AG09309 (cell line): Measurements from ENCODE around the gene STARD3NL.

Experiments used
- DNase-seq: peaks from one replicate; pipeline ENCODE4 v3.0.0-alpha.2; 2010; ENCODE audit warnings: low read depth
- H3K4me3 ChIP-seq: 2 replicates; pipeline ENCODE4 v1.5.1; 2011; ENCODE audit warnings: mild to moderate bottlenecking, low read depth, low read length, moderate library complexity; ENCODE audit not compliant: control insufficient read depth
- TF ChIP-seq, protein P1 (sequence below): IDR thresholded peaks from 2 replicates; pipeline ENCODE4 v1.5.1; 2011; ENCODE audit warnings: mild to moderate bottlenecking, low read depth, low read length, inconsistent platforms; ENCODE audit not compliant: insufficient read depth, control insufficient read depth; ENCODE audit errors: missing control alignments

Gene STARD3NL

DNA sequence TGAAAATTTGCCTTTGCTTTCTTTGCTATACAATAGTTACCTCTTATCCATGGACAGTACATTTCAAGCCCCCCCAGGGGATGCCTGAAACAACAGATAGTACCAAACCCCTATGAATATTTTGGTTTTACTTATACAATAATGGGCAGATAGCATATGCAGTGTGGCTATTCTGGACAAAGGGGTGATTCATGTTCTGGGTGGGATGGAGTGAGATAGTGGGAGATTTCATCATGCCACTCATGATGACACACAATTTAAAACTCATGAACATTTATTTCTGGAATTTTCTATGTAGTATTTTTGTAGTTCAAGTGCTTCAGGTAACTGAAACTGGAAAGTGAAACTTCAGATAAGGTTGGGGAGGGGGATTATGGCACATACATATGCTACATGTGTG is 12.0 kb downstream of the STARD3NL start:
- no peak overlapping the region for H3K4me3 ChIP-seq
- TF ChIP-seq, protein P1, sequence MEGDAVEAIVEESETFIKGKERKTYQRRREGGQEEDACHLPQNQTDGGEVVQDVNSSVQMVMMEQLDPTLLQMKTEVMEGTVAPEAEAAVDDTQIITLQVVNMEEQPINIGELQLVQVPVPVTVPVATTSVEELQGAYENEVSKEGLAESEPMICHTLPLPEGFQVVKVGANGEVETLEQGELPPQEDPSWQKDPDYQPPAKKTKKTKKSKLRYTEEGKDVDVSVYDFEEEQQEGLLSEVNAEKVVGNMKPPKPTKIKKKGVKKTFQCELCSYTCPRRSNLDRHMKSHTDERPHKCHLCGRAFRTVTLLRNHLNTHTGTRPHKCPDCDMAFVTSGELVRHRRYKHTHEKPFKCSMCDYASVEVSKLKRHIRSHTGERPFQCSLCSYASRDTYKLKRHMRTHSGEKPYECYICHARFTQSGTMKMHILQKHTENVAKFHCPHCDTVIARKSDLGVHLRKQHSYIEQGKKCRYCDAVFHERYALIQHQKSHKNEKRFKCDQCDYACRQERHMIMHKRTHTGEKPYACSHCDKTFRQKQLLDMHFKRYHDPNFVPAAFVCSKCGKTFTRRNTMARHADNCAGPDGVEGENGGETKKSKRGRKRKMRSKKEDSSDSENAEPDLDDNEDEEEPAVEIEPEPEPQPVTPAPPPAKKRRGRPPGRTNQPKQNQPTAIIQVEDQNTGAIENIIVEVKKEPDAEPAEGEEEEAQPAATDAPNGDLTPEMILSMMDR: no peak
- DNase-seq: no peak

DNA sequence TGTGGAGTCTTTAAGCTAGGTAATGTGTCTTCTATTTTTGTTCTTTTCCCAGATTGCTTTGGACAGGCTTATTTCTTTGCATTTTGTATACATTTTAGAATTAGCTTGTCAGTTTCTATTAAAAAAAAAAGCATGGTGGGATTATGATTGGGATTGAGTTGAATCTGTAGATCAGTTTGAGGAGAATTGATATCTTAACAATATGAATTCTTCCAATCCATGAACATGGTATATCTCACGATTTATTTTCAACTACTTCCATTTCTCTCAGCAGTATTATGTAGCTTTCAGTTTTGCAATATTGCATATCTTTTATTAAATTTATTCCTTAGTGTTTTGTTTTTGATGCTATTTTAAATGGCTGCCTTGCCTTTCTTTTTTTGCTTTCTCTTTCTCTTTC is 13.7 kb downstream of the STARD3NL start:
- no peak overlapping the region for H3K4me3 ChIP-seq
- no peak for DNase-seq
- TF ChIP-seq, protein P1: no peak

DNA sequence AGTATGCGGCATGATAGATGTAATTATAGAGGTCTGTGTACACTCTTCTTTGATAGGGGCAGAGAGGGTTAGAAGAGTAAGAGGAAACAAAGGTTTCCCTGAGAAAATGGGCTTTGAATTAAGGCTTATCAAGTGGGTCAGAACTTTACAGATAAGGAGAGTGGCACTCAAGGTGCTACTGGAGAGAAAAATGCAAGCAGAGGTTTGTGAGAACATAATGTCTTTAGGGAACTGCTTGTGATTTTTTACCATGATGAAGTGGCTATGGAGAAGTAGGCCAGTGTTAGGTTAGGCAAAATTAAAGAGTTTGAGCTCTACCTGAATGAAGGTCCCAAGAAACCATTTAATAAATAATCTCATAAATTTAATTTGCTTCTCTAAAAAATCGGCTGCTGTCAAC is 14.3 kb downstream of the STARD3NL start:
- TF ChIP-seq, protein P1: no peak

DNA sequence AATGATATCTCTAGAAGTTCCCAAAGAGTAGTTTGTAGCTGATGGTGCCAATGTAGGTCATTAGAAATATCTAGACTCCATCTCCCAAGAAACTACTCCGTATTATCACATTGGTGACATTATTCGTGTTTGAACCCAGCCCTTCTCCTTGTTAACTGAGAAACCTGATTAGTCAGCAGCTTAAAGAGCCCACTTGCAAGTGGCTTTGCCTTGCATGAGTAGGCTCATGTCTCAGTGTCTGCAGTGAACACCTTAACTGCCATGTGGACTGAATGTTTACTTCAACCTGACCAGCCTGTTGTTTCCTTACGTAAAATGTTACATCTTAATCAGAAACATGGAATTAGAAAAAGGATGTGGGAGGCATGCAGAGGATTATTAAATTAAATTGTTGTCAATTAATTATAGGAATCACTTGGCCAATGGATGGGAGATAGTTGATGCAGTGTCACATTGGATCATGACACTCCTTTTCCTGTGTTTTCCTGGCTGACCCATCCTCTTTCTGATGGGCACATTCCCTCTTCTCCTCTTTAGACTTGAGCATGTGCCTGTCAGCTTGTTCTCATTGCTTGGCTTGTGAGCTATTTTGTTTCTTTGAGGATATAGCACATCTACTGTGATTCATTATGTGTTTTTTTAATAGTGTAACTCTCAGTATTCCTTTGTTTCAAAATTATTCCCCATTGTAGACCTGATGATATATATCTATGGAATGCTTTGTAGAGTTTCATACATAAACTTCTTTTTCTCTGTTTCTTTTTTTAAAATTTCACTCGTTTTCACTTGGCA is 18.0 kb downstream of the STARD3NL start:
- DNase-seq: no peak
- TF ChIP-seq, protein P1: no peak
- no peak overlapping the region for H3K4me3 ChIP-seq

More for the DNA sequence above, 14.3 kb downstream of the STARD3NL start:
- H3K4me3 ChIP-seq: no peak overlapping the region
- DNase-seq: no peak

DNA sequence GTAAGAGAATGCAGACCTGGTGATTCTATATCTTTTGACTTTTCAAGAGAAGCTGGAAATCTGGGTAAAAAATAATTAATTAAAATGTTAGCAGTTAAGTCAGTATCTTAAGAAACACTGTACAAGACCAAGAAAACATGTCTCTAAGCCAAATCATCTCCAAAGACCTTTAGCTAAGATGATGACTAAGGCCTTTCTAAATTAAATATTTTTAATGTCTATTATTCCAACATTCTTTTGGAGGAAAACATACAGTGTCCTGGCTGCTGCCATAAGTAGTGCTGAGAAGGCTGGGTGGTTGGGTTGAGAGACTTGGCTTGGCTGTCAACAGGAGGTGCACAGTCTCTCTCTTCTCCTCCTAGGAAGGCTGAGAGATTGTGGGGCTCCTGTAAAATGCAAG is 20.3 kb downstream of the STARD3NL start:
- TF ChIP-seq, protein P1: no peak
- DNase-seq: no peak
- H3K4me3 ChIP-seq: no peak overlapping the region

DNA sequence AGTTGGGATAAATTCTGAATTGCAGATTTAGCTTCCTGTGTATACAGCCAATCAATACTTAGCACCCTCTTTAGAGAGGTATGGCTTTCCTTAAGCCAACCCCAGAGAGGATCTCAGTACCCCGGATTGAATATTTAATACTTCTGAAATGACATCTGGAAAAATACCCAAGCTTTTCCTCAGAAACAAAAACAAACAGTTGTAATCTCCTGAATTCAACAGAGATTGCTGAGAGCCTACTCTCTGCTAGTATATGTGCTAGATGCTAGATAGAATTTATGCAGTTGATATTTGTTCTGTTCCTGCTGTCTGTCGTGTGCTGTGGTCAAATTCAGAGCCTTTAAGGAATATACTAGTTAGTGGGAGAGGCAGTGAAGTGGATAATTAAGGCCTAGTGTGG is 21.1 kb downstream of the STARD3NL start:
- TF ChIP-seq, protein P1: no peak
- H3K4me3 ChIP-seq: no peak overlapping the region
- no peak for DNase-seq
